GM23248 (cell line): Measurements from ENCODE around the gene ZBTB6.

ENCODE experiments used
- EZH2 ChIP-seq: fragments of 200-600 bp; sonication (generic); IDR thresholded peaks from 2 replicates; pipeline ENCODE4 v1.6.1; 2018; ENCODE audit warnings: antibody characterized with exemption, mild to moderate bottlenecking; ENCODE audit not compliant: insufficient read depth, poor library complexity, severe bottlenecking
- EZH2phosphoT487 ChIP-seq: fragments of 200-600 bp; sonication (generic); IDR thresholded peaks from 2 replicates; pipeline ENCODE4 v1.6.1; 2018; ENCODE audit warnings: antibody characterized with exemption, moderate library complexity, mild to moderate bottlenecking, low read depth; ENCODE audit not compliant: insufficient read depth

- TF ChIP-seq EZH2 (no peak), EZH2phosphoT487 (no peak)
These were observed 37.9 kb upstream of the ZBTB6 start for GRCh38 chr9:122951056-122951455.
